Measurements from ENCODE around the gene SMARCAD1.

DNA sequence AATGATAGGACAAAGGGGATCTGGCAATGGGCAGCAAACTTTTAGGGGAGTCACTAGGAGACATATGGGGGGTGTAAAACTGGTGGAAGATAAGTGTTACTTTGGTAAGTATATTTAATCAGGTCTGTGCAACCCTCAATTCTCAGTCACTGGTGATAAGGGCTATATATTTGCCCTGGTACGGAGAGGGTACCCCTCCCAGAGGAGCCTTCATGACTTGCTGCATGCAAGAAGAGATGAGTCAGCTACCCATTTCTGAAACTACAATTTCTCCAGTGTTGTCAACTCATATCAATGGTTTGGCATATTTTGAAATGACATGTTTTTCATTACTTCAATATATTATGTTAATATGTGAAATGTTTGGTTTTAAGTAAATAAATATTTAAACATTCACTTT lies 14.3 kb downstream of the SMARCAD1 start:
- TF ChIP-seq CTCF (IDR thresholded peaks at IDR 0.05): no peak
- no peak for TF ChIP-seq POLR2AphosphoS5 (IDR thresholded peaks at IDR 0.05; ENCODE audit: low read depth, low read length)
- TF ChIP-seq EP300 (IDR thresholded peaks at IDR 0.05; ENCODE audit: borderline replicate concordance in 1 of 2, low read depth in 1 of 2, low read length in 1 of 2): no peak
- no peak for TF ChIP-seq SIN3A (IDR thresholded peaks at IDR 0.05; ENCODE audit: borderline replicate concordance, low read depth, low read length)
- no peak for TF ChIP-seq RFX5 (IDR thresholded peaks at IDR 0.05; ENCODE audit: low read length)
- TF ChIP-seq GABPA (IDR thresholded peaks at IDR 0.05; ENCODE audit: low read depth): no peak
- no peak for TF ChIP-seq RAD21 (IDR thresholded peaks at IDR 0.05; ENCODE audit: low read length)
- no peak for TF ChIP-seq RXRA (IDR thresholded peaks at IDR 0.05; ENCODE audit: borderline replicate concordance, low read depth)
- no peak for TF ChIP-seq JUND (IDR thresholded peaks at IDR 0.05)
- no peak for TF ChIP-seq TCF12 (IDR thresholded peaks at IDR 0.05)
- no peak for TF ChIP-seq MXI1 (IDR thresholded peaks at IDR 0.05; ENCODE audit: low read depth, low read length)
- no peak for TF ChIP-seq MEF2A (IDR thresholded peaks at IDR 0.05; ENCODE audit: borderline replicate concordance, low read depth)
- no peak for TF ChIP-seq FOXM1 (IDR thresholded peaks at IDR 0.05; ENCODE audit: low read depth)
